HUES6 (cell line): ENCODE results near the gene PHGDH.
A peak's percentile ranks its signal among the peaks of the same experiment; 100 is the strongest.
"Not testable (repeated sequence)": the region's sequence is repeated elsewhere in the genome, so short reads cannot be mapped to it uniquely, and the experiment has no call there.

Source experiments
- H3K27ac ChIP-seq: 2 replicates; pipeline ENCODE4 v1.7.0; 2013; ENCODE audit warnings: low read depth, mild to moderate bottlenecking, low read length, inconsistent platforms
- H3K27me3 ChIP-seq: 2 replicates; pipeline ENCODE4 v1.6.1; 2013; ENCODE audit warnings: low read length; ENCODE audit not compliant: control insufficient read depth, insufficient read depth
- H3K36me3 ChIP-seq: 2 replicates; pipeline ENCODE4 v1.6.1; 2013; ENCODE audit warnings: low read length; ENCODE audit not compliant: control insufficient read depth, insufficient read depth
- H3K4me1 ChIP-seq: 2 replicates; pipeline ENCODE4 v1.6.1; 2013; ENCODE audit warnings: low read length; ENCODE audit not compliant: control insufficient read depth, insufficient read depth
- H3K4me3 ChIP-seq: 2 replicates; pipeline ENCODE4 v1.5.1; 2013; ENCODE audit warnings: low read depth, low read length
- H3K9ac ChIP-seq: one replicate; pipeline ENCODE4 v1.6.1; 2013; ENCODE audit warnings: mild to moderate bottlenecking, low read length
- H3K9me3 ChIP-seq: 2 replicates; pipeline ENCODE4 v1.6.1; 2013; ENCODE audit warnings: low read depth, low read length; ENCODE audit not compliant: control insufficient read depth, insufficient read depth

PHGDH gene

GRCh38 chr1:119679223-119679622 lies 32.5 kb upstream of the PHGDH start:
- no peak overlapping the region for H3K9ac ChIP-seq
- no peaks in the 10 kb centered on the region for H3K36me3 ChIP-seq
- H3K4me1 ChIP-seq: peaks cover 30% of the 10 kb centered on the region
- H3K27me3 ChIP-seq: no peaks in the 10 kb centered on the region
- no peak overlapping the region for H3K4me3 ChIP-seq
- no peaks in the 10 kb centered on the region for H3K9me3 ChIP-seq
- peak overlapping the region; percentile 20; the same call in 1 of the 2 replicates for H3K27ac ChIP-seq

DNA sequence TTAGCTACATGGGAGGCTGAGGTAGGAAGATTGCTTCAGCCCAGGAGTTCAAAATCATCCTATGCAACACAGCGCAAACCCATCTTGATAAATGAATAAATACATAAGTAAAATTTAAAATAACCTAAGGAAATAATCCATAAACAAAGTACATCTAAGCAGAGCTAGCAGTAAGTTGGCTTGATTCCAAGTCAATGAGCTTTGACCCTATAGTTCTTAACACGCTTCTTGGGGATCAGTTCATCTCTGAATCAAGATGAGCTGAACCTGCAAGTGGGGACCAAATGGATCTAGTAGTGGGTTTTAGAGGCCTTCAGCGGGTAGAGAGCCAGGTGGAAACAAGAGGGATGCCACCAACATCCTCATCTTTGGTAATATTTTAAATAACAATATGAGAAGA lies 31.5 kb upstream of the PHGDH start:
- H3K27me3 ChIP-seq: no peaks in the 10 kb centered on the region
- H3K4me3 ChIP-seq: no peak overlapping the region
- H3K36me3 ChIP-seq: no peaks in the 10 kb centered on the region
- H3K4me1 ChIP-seq: peaks cover 20% of the 10 kb centered on the region
- no peak overlapping the region for H3K27ac ChIP-seq
- no peaks in the 10 kb centered on the region for H3K9me3 ChIP-seq
- no peak overlapping the region for H3K9ac ChIP-seq

- Histone ChIP-seq H3K4me1 (peaks cover 18% of the 10 kb centered on the region), H3K9me3 (no peaks in the 10 kb centered on the region), H3K9ac (no peak overlapping the region), H3K36me3 (no peaks in the 10 kb centered on the region), H3K4me3 (no peak overlapping the region), H3K27me3 (no peaks in the 10 kb centered on the region), H3K27ac (no peak overlapping the region)
Observed at GRCh38 chr1:119680723-119681122, 31.0 kb upstream of the PHGDH start.

DNA sequence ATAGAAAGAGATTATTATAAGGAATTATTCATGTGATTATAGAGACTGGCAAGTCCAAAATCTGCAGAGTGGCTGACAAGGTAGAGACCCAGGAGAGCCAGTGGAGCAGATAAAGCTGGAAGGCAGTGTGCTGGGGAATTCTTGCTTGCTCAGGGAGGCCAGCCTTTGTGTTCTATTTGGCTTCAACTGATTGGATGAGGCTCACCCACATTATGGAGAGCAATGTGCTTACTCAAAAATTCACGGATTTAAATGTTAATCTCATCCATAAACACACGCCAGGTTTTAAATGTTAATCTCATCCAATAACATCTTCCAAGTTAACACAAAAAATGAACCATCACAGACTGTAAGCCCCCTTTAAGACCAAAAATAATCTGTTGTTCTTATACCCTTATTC lies 30.2 kb upstream of the PHGDH start:
- Histone ChIP-seq H3K4me1 (peaks cover 22% of the 10 kb centered on the region), H3K9me3 (no peaks in the 10 kb centered on the region), H3K4me3 (no peak overlapping the region), H3K27ac (no peak overlapping the region), H3K27me3 (no peaks in the 10 kb centered on the region), H3K9ac (no peak overlapping the region), H3K36me3 (no peaks in the 10 kb centered on the region)

- Histone ChIP-seq H3K4me1 (peaks cover 27% of the 10 kb centered on the region), H3K4me3 (no peak overlapping the region), H3K27me3 (no peaks in the 10 kb centered on the region), H3K27ac (no peak overlapping the region), H3K9me3 (no peaks in the 10 kb centered on the region), H3K9ac (no peak overlapping the region), H3K36me3 (no peaks in the 10 kb centered on the region)
Observed at GRCh38 chr1:119682141-119682540, 29.6 kb upstream of the PHGDH start.

- H3K9ac ChIP-seq: no peak overlapping the region
Observed at GRCh38 chr1:119683893-119684292, 27.8 kb upstream of the PHGDH start.

GRCh38 chr1:119686661-119687060 lies 25.1 kb upstream of the PHGDH start:
- no peaks in the 10 kb centered on the region for H3K27me3 ChIP-seq
- H3K4me3 ChIP-seq: no peak overlapping the region
- H3K27ac ChIP-seq: no peak overlapping the region
- no peaks in the 10 kb centered on the region for H3K36me3 ChIP-seq
- H3K9me3 ChIP-seq: no peaks in the 10 kb centered on the region
- H3K4me1 ChIP-seq: peaks cover 38% of the 10 kb centered on the region
- no peak overlapping the region for H3K9ac ChIP-seq

More at GRCh38 chr1:119683893-119684292, 27.8 kb upstream of the PHGDH start:
- no peaks in the 10 kb centered on the region for H3K36me3 ChIP-seq
- no peak overlapping the region for H3K27ac ChIP-seq
- no peaks in the 10 kb centered on the region for H3K27me3 ChIP-seq
- H3K9me3 ChIP-seq: no peaks in the 10 kb centered on the region
- H3K4me3 ChIP-seq: no peak overlapping the region
- peaks cover 40% of the 10 kb centered on the region for H3K4me1 ChIP-seq

DNA sequence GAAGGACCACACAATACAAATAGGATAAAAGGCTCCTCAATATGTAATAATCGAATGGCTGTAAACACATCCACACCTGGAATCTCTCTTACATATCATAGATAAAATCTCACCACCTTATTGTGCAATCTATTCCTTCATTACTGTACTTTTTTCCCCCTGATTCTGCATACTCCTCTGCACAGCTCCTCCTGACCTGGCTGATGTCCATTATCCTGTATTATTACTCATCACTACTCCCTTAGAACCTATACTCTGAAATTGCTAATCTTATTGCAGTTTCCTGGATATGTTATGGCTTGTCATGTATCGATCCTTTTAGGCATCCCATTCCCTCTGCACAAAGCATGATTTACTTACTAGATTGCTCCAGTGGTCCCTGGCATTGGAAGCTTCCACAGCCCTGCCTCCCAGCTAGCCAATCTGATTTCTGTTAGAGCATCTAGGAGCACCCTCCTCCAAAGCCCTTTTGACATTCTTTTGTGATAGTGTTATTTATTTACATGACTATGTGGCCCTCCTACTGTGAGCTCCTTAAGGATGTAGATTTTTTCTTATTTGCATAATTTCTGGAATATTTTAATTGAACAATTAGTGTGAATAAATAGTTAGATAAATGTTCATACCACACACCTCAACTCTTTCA lies 24.2 kb upstream of the PHGDH start:
- Histone ChIP-seq H3K4me3 (0 out of 2 replicates have a peak overlapping the region, but pooled peaks have one; percentile 14), H3K9ac (no peak overlapping the region), H3K27me3 (no peaks in the 10 kb centered on the region), H3K27ac (peak overlapping the region; percentile 20; the same call in 1 of the 2 replicates), H3K9me3 (no peaks in the 10 kb centered on the region), H3K36me3 (no peaks in the 10 kb centered on the region), H3K4me1 (peaks cover 38% of the 10 kb centered on the region)

DNA sequence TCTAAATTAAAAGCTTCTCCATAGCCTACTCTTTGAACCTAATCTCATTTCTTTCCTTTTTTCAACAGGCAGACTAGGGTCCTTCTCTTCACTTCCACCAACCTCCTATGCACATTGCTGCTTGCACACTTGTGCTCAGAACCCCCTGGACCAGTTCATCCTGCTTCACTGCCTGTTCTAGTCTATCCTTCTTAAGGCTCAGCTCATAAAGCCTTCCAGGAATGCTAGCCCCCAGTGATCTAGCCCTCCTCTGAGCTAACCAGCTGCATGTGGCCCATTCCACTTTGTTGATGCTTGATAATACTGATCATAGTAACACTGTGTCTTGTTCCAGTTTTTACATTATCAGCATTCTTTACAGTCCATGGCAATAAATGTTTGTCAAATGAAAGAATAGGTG lies 22.9 kb upstream of the PHGDH start:
- Histone ChIP-seq H3K36me3 (no peaks in the 10 kb centered on the region), H3K4me3 (no peak overlapping the region), H3K27me3 (no peaks in the 10 kb centered on the region), H3K9me3 (no peaks in the 10 kb centered on the region), H3K9ac (no peak overlapping the region), H3K27ac (no peak overlapping the region), H3K4me1 (peaks cover 38% of the 10 kb centered on the region)

DNA sequence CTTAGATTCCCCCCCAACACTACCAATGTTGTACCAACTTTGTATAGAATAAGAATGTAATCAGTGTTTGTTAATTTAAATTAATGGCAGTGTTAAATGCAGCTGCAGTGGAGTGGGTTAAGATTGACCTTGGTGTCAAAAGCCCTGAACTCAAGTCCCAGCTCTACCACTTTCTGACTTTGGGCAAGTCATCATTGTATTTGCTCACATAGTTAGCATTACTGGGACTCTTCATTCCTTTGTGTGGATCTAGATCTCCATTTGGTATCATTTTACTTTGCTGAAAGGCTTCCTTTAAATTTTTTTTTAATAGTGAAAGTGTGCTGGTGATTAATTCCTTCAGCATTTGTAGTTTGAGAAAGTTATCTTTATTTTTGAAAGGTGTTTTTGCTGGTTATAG lies 22.2 kb upstream of the PHGDH start:
- Histone ChIP-seq H3K9me3 (no peaks in the 10 kb centered on the region), H3K36me3 (no peaks in the 10 kb centered on the region), H3K4me1 (peaks cover 38% of the 10 kb centered on the region), H3K9ac (no peak overlapping the region), H3K4me3 (no peak overlapping the region), H3K27me3 (no peaks in the 10 kb centered on the region), H3K27ac (no peak overlapping the region)

DNA sequence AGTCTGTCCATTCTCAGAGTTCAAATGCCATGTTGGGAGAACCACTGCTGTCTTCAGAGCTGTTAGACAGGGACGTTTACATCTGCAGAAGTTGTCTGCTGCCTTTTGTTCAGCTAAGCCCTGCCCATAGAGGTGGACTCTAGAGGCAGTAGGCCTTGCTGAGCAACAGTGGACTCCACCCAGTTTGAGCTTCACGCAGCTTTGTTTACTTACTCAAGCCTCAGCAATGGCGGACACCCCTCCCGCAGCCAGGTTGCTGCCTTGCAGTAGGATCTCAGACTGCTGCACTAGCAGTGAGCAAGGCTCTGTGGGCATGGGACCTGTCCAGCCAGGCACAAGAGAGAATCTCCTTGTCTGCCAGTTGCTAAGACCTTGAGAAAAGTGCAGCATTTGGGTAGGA lies 14.9 kb upstream of the PHGDH start:
- H3K9ac ChIP-seq, H3K27me3 ChIP-seq, H3K36me3 ChIP-seq, H3K27ac ChIP-seq, H3K4me1 ChIP-seq, H3K4me3 ChIP-seq: not testable (repeated sequence)
- peaks cover 16% of the 10 kb centered on the region for H3K9me3 ChIP-seq
